Activated T-helper 2 cell treated with anti-CD3 and anti-CD28 coated beads, Interferon-gamma antibody, Interleukin-2, Interleukin-4, amounts not matched to agents 10 μg/mL and 5 μg/mL and 100 μg/mL, durations not matched to agents 14 hours and 24 hours and 36 hours (primary cell): Measurements from ENCODE around the gene RRBP1. TPM values are rescaled to one million over a fixed set of nuclear protein-coding genes. Genes with fewer than 3 reads are reported as not detected.
A peak's percentile ranks its signal among the peaks of the same experiment; 100 is the strongest.

Experiments used
- DNase-seq: peaks from one replicate; pipeline ENCODE4 v3.0.0; 2021; ENCODE audit warnings: low spot score
- H3K27ac Mint-ChIP-seq: one replicate; pipeline ENCODE4 v1.8.0; 2021; ENCODE audit warnings: mixed read lengths
- H3K27me3 Mint-ChIP-seq: one replicate; pipeline ENCODE4 v1.8.0; 2021; ENCODE audit warnings: low read depth, mixed read lengths
- H3K36me3 Mint-ChIP-seq: one replicate; pipeline ENCODE4 v1.8.0; 2021; ENCODE audit warnings: low read depth, mixed read lengths
- H3K4me1 Mint-ChIP-seq: one replicate; pipeline ENCODE4 v1.8.0; 2021; ENCODE audit warnings: low read depth, mixed read lengths
- H3K4me3 Mint-ChIP-seq: one replicate; pipeline ENCODE4 v1.8.0; 2021; ENCODE audit warnings: low read depth, mild to moderate bottlenecking, moderate library complexity, mixed read lengths
- H3K9me3 Mint-ChIP-seq: one replicate; pipeline ENCODE4 v1.8.0; 2021; ENCODE audit warnings: mixed read lengths
- intact Hi-C: fragments of 100-400 bp; cut with micrococcal nuclease; formaldehyde crosslinking; loops from one replicate; pipeline ENCODE4 v1.15.1; 2023
- total RNA-seq: library from RNA; stranded (reverse); gene quantifications from 2 replicates; pipeline ENCODE4 v1.2.3, GENCODE V29; 2022

Gene RRBP1
- total RNA-seq, 1 donor from 2014 or later, result 73.6 TPM

DNA sequence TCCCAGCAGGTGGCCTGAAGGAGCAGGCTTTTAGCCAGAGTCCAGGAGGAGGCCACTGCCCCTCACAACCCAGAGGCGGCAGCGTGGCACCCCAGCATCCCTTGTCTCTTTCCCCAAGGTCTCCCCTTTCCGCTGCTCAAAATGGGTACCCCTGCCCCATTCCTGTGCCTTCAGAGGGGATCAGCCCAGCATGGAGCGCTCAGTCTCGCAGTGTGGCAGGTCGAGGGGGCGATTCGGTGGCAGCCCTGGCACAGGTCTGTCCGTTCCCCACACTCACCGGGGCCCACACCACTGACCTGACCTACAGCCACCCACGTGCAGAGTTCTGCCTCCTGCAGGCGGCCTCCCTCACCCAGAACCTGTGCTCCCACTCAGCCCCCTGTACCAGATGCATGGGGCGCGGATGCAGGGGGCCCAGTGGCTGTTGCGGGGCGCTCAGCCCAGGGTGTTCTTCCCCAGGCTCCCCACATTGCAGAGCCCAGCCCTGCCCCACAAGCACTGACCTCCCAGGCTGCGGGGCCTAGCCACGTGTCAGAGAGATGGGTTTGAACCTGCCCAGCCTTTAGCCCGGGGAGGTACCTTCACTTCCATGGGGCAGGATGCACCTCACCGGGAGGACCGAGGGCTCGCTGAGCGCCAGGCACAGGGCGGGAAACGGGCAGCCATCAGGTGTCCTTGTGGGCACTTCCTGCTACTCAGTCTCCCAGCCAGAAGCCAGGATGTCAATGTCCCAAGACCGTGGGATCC lies 70.3 kb downstream of the RRBP1 start:
- Mint-ChIP-seq H3K27ac (no peak overlapping the region), H3K4me3 (no peak overlapping the region), H3K4me1 (peaks cover 22% of the 10 kb centered on the region), H3K36me3 (peaks cover 16% of the 10 kb centered on the region), H3K27me3 (no peaks in the 10 kb centered on the region), H3K9me3 (no peaks in the 10 kb centered on the region)
- intact Hi-C loops, result loop anchor here (2.0 kb wide), 1 partner anchor 41 kb away; the partner anchor contains the start of gene DSTN
- DNase-seq, result no peak

DNA sequence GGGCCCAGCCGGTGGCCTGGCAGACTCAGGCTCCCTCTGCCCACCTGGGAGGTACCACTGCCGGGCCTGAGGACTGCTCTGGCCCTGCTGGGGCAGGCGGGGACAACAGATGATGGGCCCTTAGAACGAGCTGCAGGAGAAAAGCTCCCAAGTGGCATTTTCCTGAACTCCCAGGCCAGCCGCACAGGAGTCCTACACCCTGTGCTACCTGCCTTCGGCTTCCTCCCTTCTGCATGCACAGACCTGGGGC lies 70.8 kb downstream of the RRBP1 start:
- intact Hi-C loops, result loop anchor here (2.0 kb wide), 1 partner anchor 40 kb away; the partner anchor contains the start of gene DSTN
- Mint-ChIP-seq H3K9me3 (no peaks in the 10 kb centered on the region), H3K27ac (no peak overlapping the region), H3K36me3 (peaks cover 17% of the 10 kb centered on the region), H3K27me3 (no peaks in the 10 kb centered on the region), H3K4me3 (no peak overlapping the region), H3K4me1 (peaks cover 22% of the 10 kb centered on the region)
- DNase-seq, result no peak

DNA sequence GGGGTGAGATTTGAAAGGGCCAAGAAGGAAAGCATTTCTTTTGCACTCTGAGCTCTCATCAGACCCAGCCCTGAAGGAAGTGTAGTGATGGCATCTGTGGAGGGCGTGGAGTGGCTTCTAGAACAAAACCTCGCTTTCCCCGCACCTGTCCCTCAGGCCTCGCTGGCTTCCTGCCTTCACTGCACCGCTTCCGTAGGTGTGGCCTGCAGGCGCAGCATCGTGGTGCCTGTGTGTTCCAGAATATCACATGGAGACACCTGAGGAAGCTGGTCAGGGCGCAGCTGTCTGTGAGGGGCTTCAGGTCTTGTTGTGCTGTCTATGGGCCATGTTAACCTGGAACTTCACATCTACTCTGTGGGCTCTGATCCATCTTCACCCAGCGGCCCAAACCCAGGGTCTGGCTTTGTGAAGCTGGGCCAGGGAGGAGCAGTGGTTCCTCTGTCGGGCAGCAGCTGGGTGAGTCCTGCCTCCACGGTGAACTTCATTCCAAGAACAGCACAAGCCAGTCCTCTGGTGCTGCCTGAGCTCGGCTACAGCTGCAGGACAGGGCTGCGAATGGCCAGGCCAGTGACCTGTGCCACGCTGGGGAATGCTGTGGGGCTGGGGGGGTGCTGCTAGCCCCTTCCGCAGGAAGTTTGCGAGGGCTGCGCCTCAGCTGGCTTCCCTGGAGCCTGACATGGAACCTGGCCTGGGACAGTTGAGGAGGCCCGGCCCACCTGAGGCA lies 71.3 kb downstream of the RRBP1 start:
- Mint-ChIP-seq H3K27ac (peak overlapping the region; percentile 77), H3K9me3 (no peaks in the 10 kb centered on the region), H3K4me3 (no peak overlapping the region), H3K4me1 (peaks cover 22% of the 10 kb centered on the region), H3K36me3 (peaks cover 17% of the 10 kb centered on the region), H3K27me3 (no peaks in the 10 kb centered on the region)
- intact Hi-C loops, result loop anchor here (2.0 kb wide), 1 partner anchor 40 kb away; the partner anchor contains the start of gene DSTN
- DNase-seq, result peak; percentile 59

GRCh38 chr20:17609811-17610377 lies 72.1 kb downstream of the RRBP1 start:
- H3K4me1 Mint-ChIP-seq, result peaks cover 22% of the 10 kb centered on the region

GRCh38 chr20:17608701-17609497 lies 73.1 kb downstream of the RRBP1 start:
- no peak for DNase-seq
- peaks cover 22% of the 10 kb centered on the region for H3K4me1 Mint-ChIP-seq
- no peaks in the 10 kb centered on the region for H3K9me3 Mint-ChIP-seq
- intact Hi-C loops, result no loop called here
- peaks cover 30% of the 10 kb centered on the region for H3K36me3 Mint-ChIP-seq
- peak overlapping the region; percentile 31 for H3K27ac Mint-ChIP-seq
- H3K27me3 Mint-ChIP-seq, result no peaks in the 10 kb centered on the region
- no peak overlapping the region for H3K4me3 Mint-ChIP-seq

More at GRCh38 chr20:17609811-17610377, 72.1 kb downstream of the RRBP1 start:
- peak overlapping the region; percentile 77 for H3K27ac Mint-ChIP-seq
- intact Hi-C loops, result loop anchor here (2.0 kb wide), 1 partner anchor 39 kb away; the partner anchor contains the start of gene DSTN
- H3K36me3 Mint-ChIP-seq, result peaks cover 23% of the 10 kb centered on the region
- H3K27me3 Mint-ChIP-seq, result no peaks in the 10 kb centered on the region
- no peak for DNase-seq
- H3K9me3 Mint-ChIP-seq, result no peaks in the 10 kb centered on the region
- H3K4me3 Mint-ChIP-seq, result peak overlapping the region; percentile 5

DNA sequence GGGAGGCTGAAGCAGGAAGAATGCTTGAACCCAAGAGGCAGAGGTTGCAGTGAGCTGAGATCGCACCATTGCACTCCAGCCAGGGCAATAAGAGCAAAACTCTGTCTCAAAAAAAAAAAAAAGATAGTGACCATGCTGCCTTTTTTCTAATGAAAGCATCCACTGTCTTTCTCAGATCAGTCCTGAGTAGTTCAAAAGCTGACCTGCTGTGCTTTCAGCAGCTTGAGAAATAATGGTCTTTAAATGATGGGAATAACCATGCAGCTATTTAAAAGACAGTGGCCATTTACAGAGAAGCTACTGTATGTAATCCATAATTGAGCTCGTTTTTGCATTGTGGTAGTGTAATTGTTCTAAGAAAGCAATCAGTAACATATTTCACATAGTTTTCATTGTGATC lies 76.0 kb downstream of the RRBP1 start:
- Mint-ChIP-seq H3K4me1 (peaks cover 24% of the 10 kb centered on the region), H3K27me3 (no peaks in the 10 kb centered on the region)
- intact Hi-C loops, result no loop called here

GRCh38 chr20:17605131-17605660 lies 76.8 kb downstream of the RRBP1 start:
- peaks cover 17% of the 10 kb centered on the region for H3K4me1 Mint-ChIP-seq
- no peak overlapping the region for H3K27ac Mint-ChIP-seq
- no peak for DNase-seq
- intact Hi-C loops, result no loop called here
- peaks cover 41% of the 10 kb centered on the region for H3K36me3 Mint-ChIP-seq
- no peaks in the 10 kb centered on the region for H3K9me3 Mint-ChIP-seq
- no peaks in the 10 kb centered on the region for H3K27me3 Mint-ChIP-seq
- no peak overlapping the region for H3K4me3 Mint-ChIP-seq

More for the DNA sequence above, 76.0 kb downstream of the RRBP1 start:
- Mint-ChIP-seq H3K4me3 (no peak overlapping the region), H3K9me3 (no peaks in the 10 kb centered on the region), H3K27ac (no peak overlapping the region), H3K36me3 (peaks cover 38% of the 10 kb centered on the region)
- DNase-seq, result no peak

DNA sequence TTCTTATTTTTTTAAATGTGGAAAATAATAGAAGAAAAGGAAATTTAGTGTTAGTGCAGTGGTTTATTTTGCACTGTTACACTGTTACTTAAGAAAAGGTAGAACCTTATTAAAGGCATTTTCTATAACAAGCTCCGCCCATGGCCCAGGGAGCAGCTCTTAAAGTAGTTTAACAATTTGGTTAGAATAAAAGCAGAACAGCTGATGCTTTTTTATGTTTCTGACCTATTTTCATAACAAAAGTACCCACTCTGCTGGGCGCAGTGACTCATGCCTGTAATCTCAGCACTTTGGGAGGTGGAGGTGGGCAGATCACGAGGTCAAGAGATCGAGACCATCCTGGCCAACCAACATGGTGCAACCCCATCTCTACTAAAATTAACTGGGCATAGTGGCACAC lies 79.5 kb downstream of the RRBP1 start:
- Mint-ChIP-seq H3K27ac (no peak overlapping the region), H3K36me3 (peaks cover 37% of the 10 kb centered on the region), H3K9me3 (no peaks in the 10 kb centered on the region), H3K27me3 (no peaks in the 10 kb centered on the region), H3K4me3 (no peak overlapping the region), H3K4me1 (peaks cover 7% of the 10 kb centered on the region)
- intact Hi-C loops, result no loop called here
- DNase-seq, result no peak

DNA sequence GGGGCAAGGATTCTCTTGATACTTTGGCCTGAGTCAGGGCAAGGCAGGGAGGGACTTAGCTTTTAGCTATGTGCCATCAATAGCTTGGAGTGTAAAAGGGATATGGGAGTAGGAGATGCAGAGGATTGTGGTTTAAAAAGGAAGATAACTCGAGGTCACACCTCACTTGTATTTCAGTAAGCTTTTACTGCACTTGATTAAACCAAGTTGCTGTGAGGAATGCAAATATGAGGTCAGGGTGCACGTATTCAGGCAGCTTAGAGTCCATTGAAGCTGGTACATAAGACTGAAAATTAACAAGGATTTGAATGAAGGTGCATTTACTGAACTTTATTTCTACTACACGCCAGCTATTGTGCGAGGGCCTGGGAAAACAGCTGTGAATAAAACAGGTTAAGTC lies 80.1 kb downstream of the RRBP1 start:
- H3K4me1 Mint-ChIP-seq, result peaks cover 7% of the 10 kb centered on the region
- H3K4me3 Mint-ChIP-seq, result no peak overlapping the region
- intact Hi-C loops, result no loop called here
- peaks cover 39% of the 10 kb centered on the region for H3K36me3 Mint-ChIP-seq
- H3K27me3 Mint-ChIP-seq, result no peaks in the 10 kb centered on the region
- no peak overlapping the region for H3K27ac Mint-ChIP-seq
- H3K9me3 Mint-ChIP-seq, result no peaks in the 10 kb centered on the region
- no peak for DNase-seq

DNA sequence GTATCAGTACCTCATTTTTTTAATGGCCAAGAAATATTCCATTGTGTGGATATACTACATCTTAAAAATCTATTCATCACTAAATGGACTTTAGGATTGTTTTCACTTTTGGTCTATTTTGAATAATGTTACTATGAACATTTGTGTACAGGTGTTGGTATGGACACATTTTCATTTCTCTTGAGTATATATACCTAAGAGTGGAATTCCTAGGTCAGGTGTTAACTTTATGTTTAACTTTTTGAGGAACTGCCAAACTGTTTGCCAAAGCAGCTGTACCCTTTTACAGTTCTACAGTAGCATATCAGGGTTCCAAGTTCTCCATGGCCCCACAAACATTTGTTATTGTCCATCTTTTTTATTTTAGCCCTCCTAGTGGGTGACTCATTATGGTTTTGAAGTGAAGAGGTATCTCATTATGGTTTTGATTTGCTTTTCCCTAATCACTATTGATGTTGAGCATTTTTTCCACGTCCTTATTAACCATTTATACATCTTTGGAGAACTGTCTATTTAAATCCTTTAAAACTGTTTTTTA lies 84.0 kb downstream of the RRBP1 start:
- Mint-ChIP-seq H3K27me3 (no peaks in the 10 kb centered on the region), H3K36me3 (peaks cover 19% of the 10 kb centered on the region), H3K4me1 (peaks cover 10% of the 10 kb centered on the region), H3K27ac (no peak overlapping the region), H3K4me3 (no peak overlapping the region), H3K9me3 (no peaks in the 10 kb centered on the region)
- DNase-seq, result no peak
- intact Hi-C loops, result no loop called here

DNA sequence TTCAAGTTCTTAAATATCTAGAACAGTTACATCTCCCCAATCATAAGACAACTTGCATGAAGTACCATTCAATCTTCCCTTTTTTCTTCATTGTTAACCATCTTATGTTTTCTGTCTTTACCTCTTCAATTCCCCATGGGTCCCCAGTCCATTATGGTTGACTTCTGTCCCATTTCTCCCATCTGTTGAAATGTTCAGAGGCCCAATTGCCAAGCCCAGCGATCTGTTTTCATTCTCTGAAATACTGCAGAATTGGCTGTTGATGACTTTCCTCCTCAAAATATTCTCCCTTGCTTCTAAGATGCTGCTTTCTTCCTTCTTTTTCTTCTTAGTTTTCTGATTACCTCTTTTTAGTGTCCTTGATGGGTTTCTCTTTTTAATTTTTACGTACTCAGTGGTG lies 86.2 kb downstream of the RRBP1 start:
- no peak overlapping the region for H3K4me3 Mint-ChIP-seq

GRCh38 chr20:17594443-17594842 lies 87.6 kb downstream of the RRBP1 start:
- Mint-ChIP-seq H3K27ac (no peak overlapping the region), H3K36me3 (peaks cover 13% of the 10 kb centered on the region), H3K27me3 (no peaks in the 10 kb centered on the region), H3K9me3 (no peaks in the 10 kb centered on the region), H3K4me1 (peaks cover 8% of the 10 kb centered on the region), H3K4me3 (no peak overlapping the region)
- intact Hi-C loops, result no loop called here
- no peak for DNase-seq

More for the DNA sequence above, 86.2 kb downstream of the RRBP1 start:
- H3K27me3 Mint-ChIP-seq, result no peaks in the 10 kb centered on the region
- intact Hi-C loops, result no loop called here
- no peak for DNase-seq
- no peak overlapping the region for H3K27ac Mint-ChIP-seq
- H3K4me1 Mint-ChIP-seq, result peaks cover 5% of the 10 kb centered on the region
- no peaks in the 10 kb centered on the region for H3K9me3 Mint-ChIP-seq
- peaks cover 16% of the 10 kb centered on the region for H3K36me3 Mint-ChIP-seq
